ENCODE data around the gene SERPINA9.

GRCh38 chr14:94461526-94462218, 14.3 kb downstream of the SERPINA9 start:
- no peak for TF ChIP-seq CTCF (IDR thresholded peaks at IDR 0.05)
- no peak for TF ChIP-seq ZFX (IDR thresholded peaks at IDR 0.05; ENCODE audit: borderline replicate concordance)

Measured in 22Rv1 (cell line).